Testis (tissue), 3 donors: ENCODE measurements around the gene DDX51. TPM values are rescaled to one million over a fixed set of nuclear protein-coding genes. Genes with fewer than 3 reads are reported as not detected.
"Not testable (repeated sequence)": the region's sequence is repeated elsewhere in the genome, so short reads cannot be mapped to it uniquely, and the experiment has no call there.

Experiments used
- DNase-seq: peaks from one replicate; pipeline ENCODE4 v3.0.0-alpha.2; 2019
- H3K27ac ChIP-seq, 2 donors: fragments of 200-600 bp; sonication (generic); one replicate each; pipeline ENCODE4 v1.5.1; 2019
- H3K27me3 ChIP-seq: fragments of 200-600 bp; sonication (generic); one replicate; pipeline ENCODE4 v1.5.1; 2019
- H3K36me3 ChIP-seq: fragments of 200-600 bp; sonication (generic); one replicate; pipeline ENCODE4 v1.5.1; 2017; ENCODE audit warnings: low read depth; ENCODE audit errors: missing control alignments
- H3K4me1 ChIP-seq: fragments of 200-600 bp; sonication (generic); one replicate; pipeline ENCODE4 v1.5.1; 2019
- H3K4me3 ChIP-seq, 2 donors: fragments of 200-600 bp; sonication (generic); one replicate each; pipeline ENCODE4 v1.5.1; 2017 to 2019
- H3K9me3 ChIP-seq: fragments of 200-600 bp; sonication (generic); one replicate; pipeline ENCODE4 v1.5.1; 2017
- POLR2A ChIP-seq: fragments of 450-650 bp; IDR thresholded peaks from one replicate; pipeline ENCODE4 v1.6.1; 2017; ENCODE audit warnings: antibody characterized with exemption, mild to moderate bottlenecking, moderate library complexity
- WGBS, 2 donors: methylation state at CpG; one replicate each; pipeline ENCODE4 v1.1.5; 2018; 5-methylcytosine and 5-hydroxymethylcytosine counted together
- intact Hi-C: fragments of 100-400 bp; cut with DNase I; formaldehyde crosslinking; loops from one replicate; pipeline ENCODE4 v1.15.1; 2023; ENCODE audit warnings: low total_unique reads
- polyA plus RNA-seq: library from polyadenylated mRNA; stranded (reverse); fragments of 350-450 nt; fragmentation: Illumina TruSeq; extraction: RNeasy Lipid Tissue Mini Kit (QIAGEN cat#74804); gene quantifications from one replicate; pipeline ENCODE4 v1.2.3, GENCODE V29; 2014; ENCODE audit warnings: low read depth, low replicate concordance; ENCODE audit not compliant: insufficient read depth
- total RNA-seq, 2 donors: library from RNA; depleted of rRNA; stranded (reverse); fragments of >200 nt; gene quantifications; one replicate each; pipeline ENCODE4 v1.2.3, GENCODE V29; 2016
- TF ChIP-seq, protein P1 (sequence below), 3 experiments: fragments of 450-650 bp in 2 of 3; fragments of 200-600 bp in 1 of 3; sonication (generic) in 1 of 3; IDR thresholded peaks; one replicate each; pipeline ENCODE4 v1.5.1; 2016 to 2019; ENCODE audit warnings: antibody characterized with exemption in 3 of 3, mild to moderate bottlenecking in 2 of 3, moderate library complexity in 1 of 3

Gene DDX51
- total and polyA plus RNA-seq, 3 donors from 2014 or later = 18.8 to 32.8 (median 29.0) TPM

GRCh38 chr12:132152953-132153352, 8.8 kb upstream of the DDX51 start:
- 87 to 93% methylated on average over 20 of the region's 20 CpGs for WGBS, 2 donors
- H3K36me3 ChIP-seq = no peaks in the 10 kb centered on the region

DNA sequence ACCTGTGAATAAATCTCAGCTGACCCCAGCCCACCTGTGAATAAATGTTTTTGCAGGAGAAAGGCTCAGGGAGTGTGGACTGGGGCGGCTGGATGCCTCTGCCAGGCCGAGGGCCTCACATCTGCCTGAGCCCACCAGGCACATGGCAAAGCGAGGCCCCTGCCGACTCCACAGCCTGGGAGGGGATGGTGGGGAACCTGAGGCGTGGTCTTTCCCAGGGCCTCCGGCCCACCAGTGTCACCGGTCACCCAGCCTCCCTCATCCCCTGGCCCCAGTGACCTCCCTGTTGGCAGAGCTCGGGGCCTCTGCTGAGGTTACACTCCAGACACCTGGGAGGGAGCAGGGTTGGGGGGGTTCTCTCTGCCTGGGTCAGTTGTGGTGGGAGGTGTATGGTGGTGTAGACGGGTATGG, 8.3 kb upstream of the DDX51 start:
- Histone ChIP-seq H3K4me1 (no peaks in the 10 kb centered on the region), H3K27ac (no peak overlapping the region), H3K36me3 (no peaks in the 10 kb centered on the region), H3K9me3 (no peaks in the 10 kb centered on the region), H3K27me3 (no peaks in the 10 kb centered on the region), H3K4me3 (no peak overlapping the region)
- intact Hi-C loops = loop anchor here (10.0 kb wide), 1 partner anchor 262 kb away; no protein-coding TSS in a partner anchor
- DNase-seq = no peak
- 91% methylated on average over 4 to 9 of the region's 9 CpGs for WGBS, 2 donors
- TF ChIP-seq POLR2A = no peak
- TF ChIP-seq, protein P1, sequence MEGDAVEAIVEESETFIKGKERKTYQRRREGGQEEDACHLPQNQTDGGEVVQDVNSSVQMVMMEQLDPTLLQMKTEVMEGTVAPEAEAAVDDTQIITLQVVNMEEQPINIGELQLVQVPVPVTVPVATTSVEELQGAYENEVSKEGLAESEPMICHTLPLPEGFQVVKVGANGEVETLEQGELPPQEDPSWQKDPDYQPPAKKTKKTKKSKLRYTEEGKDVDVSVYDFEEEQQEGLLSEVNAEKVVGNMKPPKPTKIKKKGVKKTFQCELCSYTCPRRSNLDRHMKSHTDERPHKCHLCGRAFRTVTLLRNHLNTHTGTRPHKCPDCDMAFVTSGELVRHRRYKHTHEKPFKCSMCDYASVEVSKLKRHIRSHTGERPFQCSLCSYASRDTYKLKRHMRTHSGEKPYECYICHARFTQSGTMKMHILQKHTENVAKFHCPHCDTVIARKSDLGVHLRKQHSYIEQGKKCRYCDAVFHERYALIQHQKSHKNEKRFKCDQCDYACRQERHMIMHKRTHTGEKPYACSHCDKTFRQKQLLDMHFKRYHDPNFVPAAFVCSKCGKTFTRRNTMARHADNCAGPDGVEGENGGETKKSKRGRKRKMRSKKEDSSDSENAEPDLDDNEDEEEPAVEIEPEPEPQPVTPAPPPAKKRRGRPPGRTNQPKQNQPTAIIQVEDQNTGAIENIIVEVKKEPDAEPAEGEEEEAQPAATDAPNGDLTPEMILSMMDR (IDR thresholded peaks at IDR 0.05) = no peak

More at GRCh38 chr12:132152953-132153352, 8.8 kb upstream of the DDX51 start:
- Histone ChIP-seq H3K4me3 (no peak overlapping the region), H3K27ac (no peak overlapping the region), H3K27me3 (no peaks in the 10 kb centered on the region), H3K9me3 (no peaks in the 10 kb centered on the region), H3K4me1 (no peaks in the 10 kb centered on the region)
- intact Hi-C loops = loop anchor here (10.0 kb wide), 1 partner anchor 262 kb away; no protein-coding TSS in a partner anchor
- TF ChIP-seq, protein P1 (IDR thresholded peaks at IDR 0.05) = no peak
- TF ChIP-seq POLR2A = no peak
- no peak for DNase-seq

GRCh38 chr12:132151766-132152410, 7.8 kb upstream of the DDX51 start:
- H3K36me3 ChIP-seq = no peaks in the 10 kb centered on the region
- no peak overlapping the region for H3K4me3 ChIP-seq
- no peaks in the 10 kb centered on the region for H3K4me1 ChIP-seq
- DNase-seq = no peak
- no peak for TF ChIP-seq POLR2A
- TF ChIP-seq, protein P1 (IDR thresholded peaks at IDR 0.05) = no peak
- H3K9me3 ChIP-seq = no peaks in the 10 kb centered on the region
- no peak overlapping the region for H3K27ac ChIP-seq
- intact Hi-C loops = loop anchor here (10.0 kb wide), 1 partner anchor 263 kb away; no protein-coding TSS in a partner anchor
- 76 to 93% methylated on average over 5 to 31 of the region's 32 CpGs for WGBS, 2 donors
- H3K27me3 ChIP-seq = no peaks in the 10 kb centered on the region

- 95 to 96% methylated on average over 18 to 36 of the region's 36 CpGs for WGBS, 2 donors
- DNase-seq = no peak
- no peaks in the 10 kb centered on the region for H3K36me3 ChIP-seq
- H3K27ac ChIP-seq = no peak overlapping the region
- no peak overlapping the region for H3K4me3 ChIP-seq
- no peak for TF ChIP-seq POLR2A
- no peaks in the 10 kb centered on the region for H3K9me3 ChIP-seq
- intact Hi-C loops = loop anchor here (10.0 kb wide), 1 partner anchor 264 kb away; no protein-coding TSS in a partner anchor
- no peaks in the 10 kb centered on the region for H3K4me1 ChIP-seq
- H3K27me3 ChIP-seq = no peaks in the 10 kb centered on the region
Measured at GRCh38 chr12:132151145-132151765, 7.1 kb upstream of the DDX51 start.

DNA sequence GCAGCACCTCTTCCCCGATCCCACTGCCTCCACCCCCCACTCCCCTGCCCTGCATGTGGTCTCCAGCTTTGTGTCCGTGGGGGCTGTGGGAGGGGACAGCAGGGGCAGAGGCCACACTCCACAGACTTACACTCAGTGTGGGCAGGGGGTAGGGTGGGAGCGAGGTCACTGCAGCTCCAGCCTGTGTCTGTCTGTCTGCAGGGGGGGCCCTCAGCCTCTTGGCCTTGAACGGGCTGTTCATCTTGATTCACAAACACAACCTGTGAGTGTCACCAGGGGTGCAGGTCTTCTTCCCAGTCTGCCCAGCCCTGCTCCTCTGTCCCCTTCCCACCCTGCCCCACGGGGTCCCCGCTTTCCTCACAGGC, 6.6 kb upstream of the DDX51 start:
- no peaks in the 10 kb centered on the region for H3K9me3 ChIP-seq
- intact Hi-C loops = loop anchor here (10.0 kb wide), 1 partner anchor 264 kb away; no protein-coding TSS in a partner anchor
- TF ChIP-seq, protein P1 (IDR thresholded peaks at IDR 0.05) = no peak
- 91 to 100% methylated on average over 1 to 6 of the region's 6 CpGs for WGBS, 2 donors
- no peak for DNase-seq
- H3K27me3 ChIP-seq = no peaks in the 10 kb centered on the region
- no peak overlapping the region for H3K27ac ChIP-seq
- no peaks in the 10 kb centered on the region for H3K36me3 ChIP-seq
- no peak overlapping the region for H3K4me3 ChIP-seq
- H3K4me1 ChIP-seq = no peaks in the 10 kb centered on the region

GRCh38 chr12:132149526-132149925, 5.4 kb upstream of the DDX51 start:
- DNase-seq, H3K27me3 ChIP-seq, H3K4me1 ChIP-seq, H3K9me3 ChIP-seq, H3K36me3 ChIP-seq, intact Hi-C loops, H3K4me3 ChIP-seq, H3K27ac ChIP-seq: not testable (repeated sequence)
- 80 to 91% methylated on average over 2 to 6 of the region's 32 CpGs for WGBS, 2 donors
